H9 (cell line): ENCODE measurements around the gene KIF21B. TPM values are rescaled to one million over a fixed set of nuclear protein-coding genes. Genes with fewer than 3 reads are reported as not detected.

Experiments used
- DNase-seq: peaks from one replicate; pipeline ENCODE4 v3.0.0-alpha.2; 2017
- H2AFZ ChIP-seq: one replicate; pipeline ENCODE4 v1.6.1; 2013; ENCODE audit warnings: mild to moderate bottlenecking, low read length, control low read depth, moderate library complexity
- H2AK5ac ChIP-seq: 2 replicates; pipeline ENCODE4 v1.6.1; 2013; ENCODE audit warnings: low read length, control low read depth, mixed read lengths; ENCODE audit not compliant: insufficient read length
- H2BK120ac ChIP-seq: one replicate; pipeline ENCODE4 v1.6.1; 2013; ENCODE audit warnings: low read depth, mild to moderate bottlenecking, low read length, control low read depth, inconsistent platforms; ENCODE audit not compliant: poor library complexity, severe bottlenecking
- H2BK12ac ChIP-seq: 2 replicates; pipeline ENCODE4 v1.6.1; 2013; ENCODE audit warnings: low read length, control low read depth, mixed read lengths, low read depth; ENCODE audit not compliant: insufficient read length
- H2BK15ac ChIP-seq: 2 replicates; pipeline ENCODE4 v1.6.1; 2013; ENCODE audit warnings: low read depth, low read length, control low read depth
- H2BK20ac ChIP-seq: one replicate; pipeline ENCODE4 v1.6.1; 2013; ENCODE audit warnings: low read depth, mild to moderate bottlenecking, low read length, control low read depth, inconsistent platforms; ENCODE audit not compliant: poor library complexity, severe bottlenecking
- H2BK5ac ChIP-seq: 2 replicates; pipeline ENCODE4 v1.6.1; 2013; ENCODE audit warnings: low read length, control low read depth, mixed read lengths; ENCODE audit not compliant: insufficient read length
- H3K14ac ChIP-seq: 2 replicates; pipeline ENCODE4 v1.6.1; 2013; ENCODE audit warnings: low read length, control low read depth; ENCODE audit not compliant: insufficient read depth
- H3K18ac ChIP-seq: 2 replicates; pipeline ENCODE4 v1.6.1; 2013; ENCODE audit warnings: low read depth, mild to moderate bottlenecking, mixed read lengths, low read length, control low read depth; ENCODE audit not compliant: insufficient read length
- H3K23ac ChIP-seq: 2 replicates; pipeline ENCODE4 v1.6.1; 2013; ENCODE audit warnings: low read length, control low read depth, mixed read lengths, low read depth; ENCODE audit not compliant: insufficient read length
- H3K23me2 ChIP-seq: 2 replicates; pipeline ENCODE4 v1.6.1; 2013; ENCODE audit warnings: low read depth, mild to moderate bottlenecking, mixed read lengths, low read length, control low read depth; ENCODE audit not compliant: insufficient read length, poor library complexity, severe bottlenecking
- H3K27ac ChIP-seq: 2 replicates; pipeline ENCODE4 v1.5.1; 2013; ENCODE audit warnings: low read length, control low read depth, mixed read lengths, low read depth; ENCODE audit not compliant: insufficient read length
- H3K27me3 ChIP-seq: 2 replicates; pipeline ENCODE4 v1.6.1; 2013; ENCODE audit warnings: low read length, control low read depth, inconsistent platforms; ENCODE audit not compliant: insufficient read depth
- H3K4ac ChIP-seq: 2 replicates; pipeline ENCODE4 v1.6.1; 2013; ENCODE audit warnings: low read depth, mild to moderate bottlenecking, control low read depth, inconsistent platforms, low read length, moderate library complexity
- H3K4me1 ChIP-seq: 2 replicates; pipeline ENCODE4 v1.6.1; 2013; ENCODE audit warnings: low read length, control low read depth, inconsistent platforms; ENCODE audit not compliant: insufficient read depth
- H3K4me2 ChIP-seq: 2 replicates; pipeline ENCODE4 v1.6.1; 2013; ENCODE audit warnings: low read length, control low read depth, mixed read lengths; ENCODE audit not compliant: insufficient read length, insufficient read depth
- H3K56ac ChIP-seq: 2 replicates; pipeline ENCODE4 v1.6.1; 2013; ENCODE audit warnings: low read depth, mild to moderate bottlenecking, mixed read lengths, low read length, control low read depth; ENCODE audit not compliant: insufficient read length
- H3K79me1 ChIP-seq: 2 replicates; pipeline ENCODE4 v1.6.1; 2013; ENCODE audit warnings: low read depth, mild to moderate bottlenecking, moderate library complexity, low read length, control low read depth, inconsistent platforms; ENCODE audit not compliant: insufficient read depth, poor library complexity, severe bottlenecking
- H3K79me2 ChIP-seq: 2 replicates; pipeline ENCODE4 v1.6.1; 2013; ENCODE audit warnings: low read length, control low read depth, inconsistent platforms; ENCODE audit not compliant: insufficient read depth
- H3K9ac ChIP-seq: 2 replicates; pipeline ENCODE4 v1.6.1; 2013; ENCODE audit warnings: low read length, control low read depth, mixed read lengths; ENCODE audit not compliant: insufficient read length; ENCODE audit errors: extremely low read depth
- H3K9me3 ChIP-seq: one replicate; pipeline ENCODE4 v1.6.1; 2013; ENCODE audit warnings: low read depth, low read length, inconsistent platforms; ENCODE audit not compliant: control insufficient read depth
- H3T11ph ChIP-seq: one replicate; pipeline ENCODE4 v1.6.1; 2013; ENCODE audit warnings: mild to moderate bottlenecking, low read length, control low read depth, inconsistent platforms
- H4K20me1 ChIP-seq: one replicate; pipeline ENCODE4 v1.6.1; 2013; ENCODE audit not compliant: control insufficient read depth, insufficient read length, insufficient read depth
- H4K5ac ChIP-seq: 2 replicates; pipeline ENCODE4 v1.6.1; 2013; ENCODE audit warnings: low read depth, mild to moderate bottlenecking, mixed read lengths, low read length, control low read depth; ENCODE audit not compliant: insufficient read length
- H4K8ac ChIP-seq: replicated peaks from 2 replicates; pipeline ENCODE4 v1.6.1; 2013; ENCODE audit warnings: low read length, control low read depth, mixed read lengths, low read depth; ENCODE audit not compliant: insufficient read length
- H4K91ac ChIP-seq: 2 replicates; pipeline ENCODE4 v1.6.1; 2013; ENCODE audit warnings: low read depth, mild to moderate bottlenecking, moderate library complexity, mixed read lengths, low read length, control low read depth; ENCODE audit not compliant: insufficient read length
- H3K27ac Mint-ChIP-seq, 3 experiments: 2 replicates in 2 of 3; 3 replicates in 1 of 3; pipeline ENCODE4 v1.8.0; 2020 to 2021; ENCODE audit warnings: mixed read lengths in 3 of 3, mild to moderate bottlenecking in 1 of 3, moderate library complexity in 1 of 3
- H3K27me3 Mint-ChIP-seq: 2 replicates; pipeline ENCODE4 v1.8.0; 2021; ENCODE audit warnings: low read depth, mild to moderate bottlenecking, moderate library complexity, mixed read lengths
- H3K36me3 Mint-ChIP-seq, 3 experiments: 2 replicates in 2 of 3; 3 replicates in 1 of 3; pipeline ENCODE4 v1.8.0; 2020 to 2021; ENCODE audit warnings: low read depth in 3 of 3, mixed read lengths in 3 of 3; ENCODE audit not compliant: insufficient read depth in 1 of 3
- H3K4me1 Mint-ChIP-seq, 2 experiments: 2 replicates each; pipeline ENCODE4 v1.8.0; 2020; ENCODE audit warnings: mixed read lengths in 2 of 2
- H3K4me3 Mint-ChIP-seq, 2 experiments: 2 replicates in 1 of 2; 3 replicates in 1 of 2; pipeline ENCODE4 v1.8.0; 2020 to 2021; ENCODE audit warnings: mild to moderate bottlenecking in 2 of 2, mixed read lengths in 2 of 2, moderate library complexity in 1 of 2
- H3K9me3 Mint-ChIP-seq, 2 experiments: 2 replicates in 1 of 2; 3 replicates in 1 of 2; pipeline ENCODE4 v1.8.0; 2020; ENCODE audit warnings: mild to moderate bottlenecking in 2 of 2, mixed read lengths in 2 of 2, moderate library complexity in 1 of 2
- WGBS: extraction: QIAGEN DNeasy Blood & Tissue Kit; methylation state at CpG from one replicate; pipeline ENCODE4 v1.1.7; 2013; ENCODE audit warnings: missing lambda C conversion rate, low lambda C conversion rate, mixed read lengths; ENCODE audit not compliant: insufficient read length; ENCODE audit errors: extremely low coverage; 5-methylcytosine and 5-hydroxymethylcytosine counted together
- total RNA-seq: library from RNA; stranded (reverse); gene quantifications from 2 replicates; pipeline ENCODE4 v1.2.1, GENCODE V29; 2021
- TF ChIP-seq, protein P1 (sequence below): fragments of 200-600 bp; sonication (generic); conservative IDR thresholded peaks from 3 replicates; pipeline ENCODE4 v1.8.0; 2021; ENCODE audit warnings: antibody characterized with exemption, mild to moderate bottlenecking

Gene KIF21B
- total RNA-seq, 1 experiment from 2014 or later, result 7.5 TPM

DNA sequence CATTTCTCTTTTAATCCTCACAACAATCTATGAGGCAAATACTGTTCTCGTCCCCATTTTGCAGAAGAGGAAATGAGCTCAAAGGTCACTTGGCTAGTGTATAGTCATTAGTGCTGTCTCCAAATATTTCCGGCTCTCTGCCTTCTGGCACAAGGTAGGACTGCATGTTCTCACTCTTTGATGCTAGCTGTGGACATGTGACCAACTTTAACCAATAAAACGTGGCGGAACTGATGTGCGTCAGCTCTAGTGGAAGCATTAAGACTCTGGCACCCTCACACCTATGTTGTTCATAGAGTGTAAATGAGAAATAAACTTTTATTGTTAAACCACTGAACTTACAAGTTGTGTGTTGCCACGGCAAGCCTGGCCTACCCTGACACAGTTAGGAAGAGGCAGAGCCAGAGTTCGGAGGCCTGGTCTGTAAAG lies 5.0 kb upstream of the KIF21B start:
- Histone ChIP-seq H3T11ph (no peak overlapping the region), H4K8ac (no peak overlapping the region), H3K9ac (no peak overlapping the region), H4K20me1 (no peaks in the 10 kb centered on the region), H2BK12ac (no peak overlapping the region), H2AFZ (no peak overlapping the region), H3K23ac (no peak overlapping the region), H2BK5ac (no peak overlapping the region), H2BK15ac (no peak overlapping the region), H3K79me1 (no peaks in the 10 kb centered on the region), H3K27ac (no peak overlapping the region), H3K4ac (no peak overlapping the region), H3K18ac (no peak overlapping the region), H3K4me1 (peaks cover 12% of the 10 kb centered on the region), H4K91ac (no peak overlapping the region), H2AK5ac (no peak overlapping the region), H4K5ac (no peak overlapping the region), H3K23me2 (peaks cover 6% of the 10 kb centered on the region), H3K14ac (no peak overlapping the region), H3K56ac (no peak overlapping the region), H3K9me3 (no peaks in the 10 kb centered on the region), H3K27me3 (no peaks in the 10 kb centered on the region), H3K79me2 (no peaks in the 10 kb centered on the region), H3K4me2 (no peak overlapping the region), H2BK120ac (no peak overlapping the region), H2BK20ac (no peak overlapping the region)
- Mint-ChIP-seq H3K9me3 (no peaks in the 10 kb centered on the region), H3K27me3 (peaks cover 2% of the 10 kb centered on the region; the same call in 1 of the 2 replicates), H3K4me1 (peaks cover 24 to 25% of the 10 kb centered on the region in 2 experiments), H3K36me3 (peaks cover 0 to 11% (median 0%) of the 10 kb centered on the region in 3 experiments; a peak in 2 of 7 replicates), H3K4me3 (no peak overlapping the region), H3K27ac (no peak overlapping the region)
- no CpG with 5 or more reads among the region's 7 CpGs for WGBS
- TF ChIP-seq, protein P1, sequence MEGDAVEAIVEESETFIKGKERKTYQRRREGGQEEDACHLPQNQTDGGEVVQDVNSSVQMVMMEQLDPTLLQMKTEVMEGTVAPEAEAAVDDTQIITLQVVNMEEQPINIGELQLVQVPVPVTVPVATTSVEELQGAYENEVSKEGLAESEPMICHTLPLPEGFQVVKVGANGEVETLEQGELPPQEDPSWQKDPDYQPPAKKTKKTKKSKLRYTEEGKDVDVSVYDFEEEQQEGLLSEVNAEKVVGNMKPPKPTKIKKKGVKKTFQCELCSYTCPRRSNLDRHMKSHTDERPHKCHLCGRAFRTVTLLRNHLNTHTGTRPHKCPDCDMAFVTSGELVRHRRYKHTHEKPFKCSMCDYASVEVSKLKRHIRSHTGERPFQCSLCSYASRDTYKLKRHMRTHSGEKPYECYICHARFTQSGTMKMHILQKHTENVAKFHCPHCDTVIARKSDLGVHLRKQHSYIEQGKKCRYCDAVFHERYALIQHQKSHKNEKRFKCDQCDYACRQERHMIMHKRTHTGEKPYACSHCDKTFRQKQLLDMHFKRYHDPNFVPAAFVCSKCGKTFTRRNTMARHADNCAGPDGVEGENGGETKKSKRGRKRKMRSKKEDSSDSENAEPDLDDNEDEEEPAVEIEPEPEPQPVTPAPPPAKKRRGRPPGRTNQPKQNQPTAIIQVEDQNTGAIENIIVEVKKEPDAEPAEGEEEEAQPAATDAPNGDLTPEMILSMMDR, result no peak
- DNase-seq, result no peak
